Esophagus (tissue), 2 donors: ENCODE data around the gene UGT1A9. TPM values are rescaled to one million over a fixed set of nuclear protein-coding genes. Genes with fewer than 3 reads are reported as not detected.

Source experiments
- H3K27ac ChIP-seq, 2 donors: one replicate each; pipeline ENCODE4 v1.5.1; 2013; ENCODE audit warnings: low read depth in 2 of 2, mild to moderate bottlenecking in 2 of 2, inconsistent platforms in 1 of 2, low read length in 1 of 2, moderate library complexity in 1 of 2
- H3K27me3 ChIP-seq, 2 donors: one replicate each; pipeline ENCODE4 v1.6.1; 2013; ENCODE audit warnings: low read length in 2 of 2, control low read depth in 1 of 2, mild to moderate bottlenecking in 1 of 2; ENCODE audit not compliant: insufficient read depth in 2 of 2, control insufficient read depth in 1 of 2
- H3K36me3 ChIP-seq, 2 donors: one replicate each; pipeline ENCODE4 v1.6.1; 2013; ENCODE audit warnings: low read length in 1 of 2; ENCODE audit not compliant: control insufficient read depth in 2 of 2, insufficient read depth in 2 of 2
- H3K4me1 ChIP-seq, 2 donors: one replicate each; pipeline ENCODE4 v1.6.1; 2013; ENCODE audit warnings: low read length in 1 of 2; ENCODE audit not compliant: control insufficient read depth in 2 of 2, insufficient read depth in 2 of 2
- H3K4me3 ChIP-seq, 2 donors: one replicate each; pipeline ENCODE4 v1.5.1; 2013; ENCODE audit warnings: low read length in 2 of 2, mild to moderate bottlenecking in 2 of 2, low read depth in 1 of 2, moderate library complexity in 1 of 2
- H3K9me3 ChIP-seq, 2 donors: one replicate each; pipeline ENCODE4 v1.6.1; 2013; ENCODE audit warnings: mild to moderate bottlenecking in 2 of 2, low read depth in 1 of 2, low read length in 1 of 2, moderate library complexity in 1 of 2; ENCODE audit not compliant: control insufficient read depth in 2 of 2, insufficient read depth in 1 of 2
- WGBS, 2 donors: extraction: QIAGEN DNeasy Blood & Tissue Kit; methylation state at CpG; one replicate each; pipeline ENCODE4 v1.1.7; 2013; 5-methylcytosine and 5-hydroxymethylcytosine counted together
- polyA plus RNA-seq, 2 donors: library from polyadenylated mRNA; stranded (reverse); fragments of 200-250 nt; gene quantifications; one replicate each; pipeline ENCODE4 v1.2.3, GENCODE V29; 2013
- donor health status: healthy with polysubstance abuse.
- donor health status: Bipolar disorder and iron deficiency.

The UGT1A9 gene
- polyA plus RNA-seq, 2 donors, result 0.01 to 0.31 TPM

DNA sequence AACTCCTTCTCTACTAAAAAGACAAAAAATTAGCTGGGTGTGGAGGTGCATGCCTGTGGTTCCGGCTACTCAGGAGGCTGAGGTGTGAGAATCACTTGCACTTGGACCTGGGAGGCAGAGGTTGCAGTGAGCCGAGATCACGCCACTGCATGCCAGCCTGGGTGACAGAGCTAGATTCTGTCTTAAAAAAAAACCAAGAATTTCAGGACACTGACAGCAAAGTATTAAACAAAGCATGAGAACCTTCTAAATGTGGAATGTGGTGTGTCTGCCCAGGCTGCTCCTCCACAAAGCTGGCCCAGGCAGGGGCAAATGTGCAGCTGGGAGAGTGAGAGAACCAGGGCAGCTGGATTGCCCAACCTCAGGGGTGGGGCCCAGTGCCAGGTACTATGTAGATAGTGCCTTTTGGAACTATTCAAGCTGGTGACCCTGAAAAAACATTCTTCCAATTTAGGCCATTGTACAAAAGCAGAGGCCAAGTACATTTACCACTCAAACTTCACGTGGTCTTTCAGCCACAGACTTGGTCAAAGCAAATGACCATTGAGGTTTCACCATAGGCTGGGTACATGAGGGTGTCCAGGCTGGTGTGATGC lies 34.3 kb downstream of the UGT1A9 start:
- H3K4me3 ChIP-seq, result no peak overlapping the region
- no peaks in the 10 kb centered on the region for H3K36me3 ChIP-seq
- H3K9me3 ChIP-seq, result peaks cover 0 to 2% of the 10 kb centered on the region in 2 donors
- peaks cover 0 to 10% of the 10 kb centered on the region in 2 donors for H3K4me1 ChIP-seq
- no peaks in the 10 kb centered on the region for H3K27me3 ChIP-seq
- peak overlapping the region; percentile 86 to 90 for H3K27ac ChIP-seq
- 39 to 44% methylated on average over 4 of the region's 4 CpGs for WGBS, 2 donors

DNA sequence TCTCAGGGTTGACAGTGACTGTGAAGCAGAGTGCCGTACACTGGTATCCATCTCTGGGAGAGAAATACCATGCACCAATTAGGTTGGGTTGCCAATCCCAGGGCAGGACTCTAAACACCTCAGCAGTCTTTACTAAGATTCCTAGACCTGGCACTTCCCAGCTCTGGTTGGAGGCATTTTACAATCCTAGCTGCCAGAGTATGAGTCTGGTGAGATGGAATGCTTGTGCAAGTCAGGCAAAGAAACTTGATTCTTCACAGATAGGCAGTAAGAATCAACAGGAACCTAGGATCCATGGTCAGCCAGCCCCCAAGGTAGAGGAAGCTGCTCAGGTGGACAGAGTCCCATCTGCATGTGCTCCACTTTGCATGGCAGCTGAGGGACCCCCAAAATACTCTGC lies 35.0 kb downstream of the UGT1A9 start:
- H3K36me3 ChIP-seq, result no peaks in the 10 kb centered on the region
- WGBS, 2 donors, result 25 to 52% methylated on average over 1 of the region's 1 CpG
- no peak overlapping the region for H3K4me3 ChIP-seq
- no peaks in the 10 kb centered on the region for H3K27me3 ChIP-seq
- peaks cover 0 to 12% of the 10 kb centered on the region in 2 donors for H3K4me1 ChIP-seq
- peaks cover 0 to 2% of the 10 kb centered on the region in 2 donors for H3K9me3 ChIP-seq
- peak overlapping the region; percentile 86 to 90 for H3K27ac ChIP-seq

DNA sequence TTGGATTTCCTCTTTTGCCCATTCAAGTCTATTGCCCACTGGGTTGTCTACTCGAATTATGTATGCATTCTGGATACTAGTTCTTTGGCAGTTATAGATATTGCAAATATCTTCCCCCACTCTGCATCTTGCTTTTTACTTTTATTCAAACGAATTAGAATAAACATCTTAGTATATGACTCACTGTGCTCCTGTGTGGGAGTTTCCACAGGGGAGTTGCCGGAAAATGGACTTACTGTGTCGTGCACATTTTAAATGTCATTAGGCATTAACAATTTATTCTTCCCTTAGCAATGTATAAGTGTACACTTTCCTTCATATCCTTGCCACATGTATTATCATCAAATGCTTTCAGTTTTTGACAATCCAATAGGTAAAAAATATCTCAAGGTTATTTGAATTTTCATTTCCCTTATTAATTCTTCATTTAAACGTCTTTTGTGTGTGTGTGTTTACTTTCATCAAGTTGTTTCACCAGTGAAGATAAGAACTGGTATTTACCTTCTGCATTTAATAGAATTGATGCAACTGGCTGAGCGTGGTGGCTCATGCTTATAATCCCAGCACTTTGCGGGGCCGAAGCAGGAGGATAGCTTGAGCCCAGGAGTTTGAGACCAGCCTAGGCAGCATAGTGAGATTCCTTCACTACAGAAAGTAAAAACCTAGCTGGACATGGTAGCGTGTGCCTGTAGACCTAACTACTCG lies 36.4 kb downstream of the UGT1A9 start:
- peak overlapping the region; percentile 81 to 82 for H3K27ac ChIP-seq
- 50 to 51% methylated on average over 10 of the region's 10 CpGs for WGBS, 2 donors
- peaks cover 0 to 2% of the 10 kb centered on the region in 2 donors for H3K9me3 ChIP-seq
- H3K36me3 ChIP-seq, result no peaks in the 10 kb centered on the region
- peaks cover 0 to 12% of the 10 kb centered on the region in 2 donors for H3K4me1 ChIP-seq
- H3K27me3 ChIP-seq, result no peaks in the 10 kb centered on the region
- H3K4me3 ChIP-seq, result no peak overlapping the region

DNA sequence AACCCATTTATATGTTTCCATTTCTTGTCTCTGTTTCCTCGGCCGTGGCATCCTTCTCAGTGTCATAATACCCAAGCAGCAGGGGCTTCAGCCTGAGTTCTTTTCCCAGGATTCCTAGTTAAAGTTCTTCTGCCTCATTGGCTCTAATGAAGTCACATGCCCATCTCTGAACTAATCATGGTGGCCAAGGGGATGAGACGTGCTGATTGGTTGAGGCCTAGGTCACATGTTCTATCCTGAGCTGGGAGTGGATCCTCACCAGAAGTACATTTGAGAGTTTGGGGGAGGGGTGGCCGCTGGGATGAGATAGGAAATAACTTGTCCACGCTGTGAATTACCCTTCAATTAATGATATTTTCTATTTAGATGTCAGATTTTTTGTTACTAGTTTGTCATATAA lies 37.2 kb downstream of the UGT1A9 start:
- Histone ChIP-seq H3K9me3 (no peaks in the 10 kb centered on the region), H3K4me3 (no peak overlapping the region), H3K36me3 (peaks cover 0 to 1% of the 10 kb centered on the region in 2 donors), H3K27ac (peak overlapping the region; percentile 47 to 81), H3K27me3 (no peaks in the 10 kb centered on the region), H3K4me1 (peaks cover 0 to 12% of the 10 kb centered on the region in 2 donors)
- WGBS, 2 donors, result 82 to 88% methylated on average over 5 of the region's 5 CpGs

- Histone ChIP-seq H3K27ac (no peak overlapping the region), H3K27me3 (no peaks in the 10 kb centered on the region)
These were observed 39.8 kb downstream of the UGT1A9 start for GRCh38 chr2:233711312-233712008.

GRCh38 chr2:233712611-233713261 lies 41.0 kb downstream of the UGT1A9 start, which contains the start of gene UGT1A5:
Gene UGT1A5, plus strand, starts transcription at chr2:233712907. Its CDS starts 85 bp downstream, at chr2:233712992.
- Histone ChIP-seq H3K4me3 (no peak within 1 kb of the TSS), H3K27ac (no peak within 1 kb of the TSS), H3K36me3 (peaks cover 0 to 2% of the 10 kb centered on the region in 2 donors), H3K4me1 (peaks cover 0 to 2% of the 10 kb centered on the region in 2 donors), H3K27me3 (no peaks in the 10 kb centered on the region), H3K9me3 (no peaks in the 10 kb centered on the region)
- 74 to 85% methylated on average over 14 of the region's 14 CpGs for WGBS, 2 donors

More at GRCh38 chr2:233711312-233712008, 39.8 kb downstream of the UGT1A9 start:
- H3K9me3 ChIP-seq, result no peaks in the 10 kb centered on the region
- WGBS, 2 donors, result 35 to 37% methylated on average over 11 of the region's 11 CpGs
- no peak overlapping the region for H3K4me3 ChIP-seq
- peaks cover 0 to 9% of the 10 kb centered on the region in 2 donors for H3K4me1 ChIP-seq
- H3K36me3 ChIP-seq, result peaks cover 0 to 2% of the 10 kb centered on the region in 2 donors

DNA sequence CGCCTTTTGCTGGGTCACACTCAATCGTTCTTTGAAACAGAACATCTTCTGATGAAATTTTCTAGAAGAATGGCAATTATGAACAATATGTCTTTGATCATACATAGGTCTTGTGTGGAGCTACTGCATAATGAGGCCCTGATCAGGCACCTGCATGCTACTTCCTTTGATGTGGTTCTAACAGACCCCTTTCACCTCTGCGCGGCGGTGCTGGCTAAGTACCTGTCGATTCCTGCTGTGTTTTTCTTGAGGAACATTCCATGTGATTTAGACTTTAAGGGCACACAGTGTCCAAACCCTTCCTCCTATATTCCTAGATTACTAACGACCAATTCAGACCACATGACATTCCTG lies 41.5 kb downstream of the UGT1A9 start:
- Histone ChIP-seq H3K27ac (no peak overlapping the region), H3K4me1 (peaks cover 0 to 2% of the 10 kb centered on the region in 2 donors), H3K36me3 (peaks cover 0 to 2% of the 10 kb centered on the region in 2 donors), H3K9me3 (no peaks in the 10 kb centered on the region), H3K4me3 (no peak overlapping the region), H3K27me3 (no peaks in the 10 kb centered on the region)
- WGBS, 2 donors, result 72 to 77% methylated on average over 7 of the region's 7 CpGs

GRCh38 chr2:233714121-233714520 lies 42.4 kb downstream of the UGT1A9 start:
- peaks cover 0 to 2% of the 10 kb centered on the region in 2 donors for H3K4me1 ChIP-seq
- H3K27ac ChIP-seq, result no peak overlapping the region
- no peak overlapping the region for H3K4me3 ChIP-seq
- H3K36me3 ChIP-seq, result peaks cover 0 to 2% of the 10 kb centered on the region in 2 donors
- H3K27me3 ChIP-seq, result no peaks in the 10 kb centered on the region
- no peaks in the 10 kb centered on the region for H3K9me3 ChIP-seq
- WGBS, 2 donors, result 77 to 79% methylated on average over 2 of the region's 2 CpGs

GRCh38 chr2:233718552-233718951 lies 46.9 kb downstream of the UGT1A9 start, which contains the start of gene UGT1A4:
Gene UGT1A4, plus strand, starts transcription at chr2:233718736. Its CDS starts 85 bp downstream, at chr2:233718821.
- Histone ChIP-seq H3K9me3 (no peaks in the 10 kb centered on the region), H3K27me3 (no peaks in the 10 kb centered on the region), H3K4me3 (no peak within 1 kb of the TSS), H3K27ac (no peak within 1 kb of the TSS), H3K36me3 (peaks cover 0 to 2% of the 10 kb centered on the region in 2 donors), H3K4me1 (no peaks in the 10 kb centered on the region)
- WGBS, 2 donors, result 80 to 93% methylated on average over 7 of the region's 7 CpGs
